HG03108 (cell line): ENCODE data around the gene HLA-DQB1.
A peak's percentile ranks its signal among the peaks of the same experiment; 100 is the strongest.
"Not testable (repeated sequence)": the region's sequence is repeated elsewhere in the genome, so short reads cannot be mapped to it uniquely, and the experiment has no call there.

ENCODE experiments used
- ATAC-seq: cut with Tn5 transposase; IDR thresholded peaks from one replicate; pipeline ENCODE4 v1.9.1; 2021; ENCODE audit warnings: moderate library complexity; ENCODE audit not compliant: unreplicated experiment

HLA-DQB1 gene

GRCh38 chr6:32662836-32663235, 3.6 kb downstream of the HLA-DQB1 start:
- ATAC-seq, result no peak

- ATAC-seq, result no peak
Observed at GRCh38 chr6:32662099-32662498, 4.4 kb downstream of the HLA-DQB1 start.

- peak; percentile 55 for ATAC-seq
Observed at GRCh38 chr6:32659856-32660595, 6.4 kb downstream of the HLA-DQB1 start.

GRCh38 chr6:32658268-32658897, 8.1 kb downstream of the HLA-DQB1 start:
- ATAC-seq, result no peak

GRCh38 chr6:32657819-32658218, 8.6 kb downstream of the HLA-DQB1 start:
- not testable (repeated sequence) for ATAC-seq

GRCh38 chr6:32657329-32657728, 9.1 kb downstream of the HLA-DQB1 start:
- not testable (repeated sequence) for ATAC-seq

- ATAC-seq, result no peak
Observed at GRCh38 chr6:32655203-32655710, 11.2 kb downstream of the HLA-DQB1 start.

GRCh38 chr6:32645047-32645703, 21.3 kb downstream of the HLA-DQB1 start:
- ATAC-seq, result no peak

- no peak for ATAC-seq
Observed at GRCh38 chr6:32643904-32644303, 22.6 kb downstream of the HLA-DQB1 start.

GRCh38 chr6:32642720-32643106, 23.7 kb downstream of the HLA-DQB1 start:
- ATAC-seq, result no peak

- ATAC-seq, result not testable (repeated sequence)
Observed at GRCh38 chr6:32641785-32642719, 24.4 kb downstream of the HLA-DQB1 start.

GRCh38 chr6:32641122-32641521, 25.3 kb downstream of the HLA-DQB1 start:
- ATAC-seq, result no peak

- no peak for ATAC-seq
Observed at GRCh38 chr6:32639440-32640394, 26.7 kb downstream of the HLA-DQB1 start.

GRCh38 chr6:32638532-32639219, 27.8 kb downstream of the HLA-DQB1 start:
- no peak for ATAC-seq

- ATAC-seq, result no peak
Observed at GRCh38 chr6:32637883-32638282, 28.6 kb downstream of the HLA-DQB1 start.

GRCh38 chr6:32637219-32637880, 29.1 kb downstream of the HLA-DQB1 start, which contains the start of gene HLA-DQA1:
TSS of gene HLA-DQA1 (plus strand) at chr6:32637406. CDS start at chr6:32637459, 53 bp downstream.
- ATAC-seq, result peak; percentile 76

GRCh38 chr6:32635526-32636123, 30.8 kb downstream of the HLA-DQB1 start:
- ATAC-seq, result no peak

- not testable (repeated sequence) for ATAC-seq
Observed at GRCh38 chr6:32629793-32630192, 36.7 kb downstream of the HLA-DQB1 start.
